T47D (cell line): ENCODE measurements around the gene AFF2.

ENCODE experiments used
- DNase-seq, 2 experiments: peaks; one replicate each; pipeline versions ENCODE4 v3.0.0 to v3.0.0-alpha.2; 2011 to 2012; ENCODE audit warnings: low read depth in 1 of 2, low spot score in 1 of 2
- JUND ChIP-seq: IDR thresholded peaks from 2 replicates; pipeline ENCODE4 v1.6.1; 2012; ENCODE audit warnings: low read depth
- in situ Hi-C: cut with HindIII; loops from 2 replicates; pipeline ENCODE4 v1.10.0; 2016; ENCODE audit warnings: low sequenced_read_pairs, low pct_unique_long_range_greater_than_20kb

AFF2 gene

DNA sequence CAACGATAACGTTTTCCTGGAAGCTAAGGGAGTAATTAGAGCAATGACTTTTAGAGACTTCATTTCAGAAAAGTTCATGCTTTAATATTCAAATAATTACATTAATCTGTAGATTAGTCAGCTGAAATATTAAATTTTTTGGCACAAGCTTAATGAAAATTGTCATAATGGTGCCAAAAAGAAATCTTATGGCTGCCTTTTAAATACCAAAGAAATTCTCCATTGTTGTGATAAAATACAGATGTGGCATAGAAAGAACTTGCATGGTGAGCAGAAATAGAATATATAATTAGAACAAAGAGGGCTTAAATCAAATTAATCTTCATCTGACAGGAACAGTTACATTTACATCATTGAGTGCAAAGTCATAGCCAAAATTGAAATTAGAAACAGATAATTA, 263.5 kb downstream of the AFF2 start:
- no peak for TF ChIP-seq JUND
- DNase-seq: no peak
- in situ Hi-C loops: no loop called here

DNA sequence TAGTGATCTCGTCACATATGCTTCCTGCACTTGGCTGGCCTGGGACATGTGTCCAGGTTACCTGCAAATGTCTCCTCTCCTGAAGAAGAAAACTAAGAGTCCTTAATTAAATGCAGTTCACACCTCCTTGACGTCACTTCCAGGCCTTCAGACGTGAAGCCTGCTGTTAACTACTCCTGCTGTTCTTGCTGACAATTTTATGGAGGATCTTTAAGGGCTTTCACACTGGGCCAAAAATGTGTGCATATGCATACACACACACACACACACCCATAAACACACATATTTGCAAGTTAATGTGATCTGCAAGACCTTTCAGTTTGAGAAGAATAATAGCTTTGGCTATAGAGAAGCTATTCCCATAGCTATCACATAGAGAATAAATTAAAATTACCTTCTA, 267.9 kb downstream of the AFF2 start:
- in situ Hi-C loops: no loop called here
- no peak for DNase-seq

DNA sequence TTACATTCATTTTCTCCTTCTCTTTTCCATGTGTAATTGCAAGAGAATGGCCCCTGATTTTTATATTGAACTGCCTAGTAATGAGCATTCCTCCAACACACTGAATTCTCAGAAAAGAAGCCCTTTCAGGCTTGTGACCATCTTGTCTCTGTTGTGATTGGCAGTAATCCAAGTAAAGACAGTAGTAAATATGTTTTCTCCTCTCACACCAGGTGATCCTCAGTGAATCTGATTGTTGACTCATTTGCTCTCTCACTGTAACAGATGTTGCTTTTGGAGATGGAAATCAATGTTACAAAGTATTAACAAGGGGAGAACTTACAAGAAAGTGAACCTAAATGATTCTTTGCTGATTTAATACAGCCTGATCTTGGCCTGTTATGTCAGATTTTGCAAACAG, 271.0 kb downstream of the AFF2 start:
- in situ Hi-C loops: no loop called here
- DNase-seq: no peak
- no peak for TF ChIP-seq JUND

More for the DNA sequence above, 267.9 kb downstream of the AFF2 start:
- TF ChIP-seq JUND: no peak

DNA sequence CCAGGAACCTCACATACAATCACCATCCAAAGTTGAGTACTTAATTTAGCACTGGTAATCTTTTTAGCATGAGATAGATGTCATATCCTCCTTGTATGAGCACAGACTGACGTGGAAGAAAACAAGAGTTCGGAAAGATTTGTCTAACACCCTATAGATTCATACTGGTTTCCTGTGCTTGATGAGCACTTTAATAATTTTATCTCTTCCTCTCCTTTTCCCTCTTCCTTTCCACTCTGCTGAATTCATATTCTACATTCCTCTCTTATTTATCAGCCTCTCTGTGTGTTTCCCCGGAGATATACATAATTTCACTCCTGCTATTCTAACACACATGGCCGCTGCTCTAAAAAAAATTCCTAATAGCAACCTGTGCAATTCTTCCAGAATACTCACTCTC, 273.9 kb downstream of the AFF2 start:
- no peak for TF ChIP-seq JUND
- in situ Hi-C loops: no loop called here
- DNase-seq: no peak

DNA sequence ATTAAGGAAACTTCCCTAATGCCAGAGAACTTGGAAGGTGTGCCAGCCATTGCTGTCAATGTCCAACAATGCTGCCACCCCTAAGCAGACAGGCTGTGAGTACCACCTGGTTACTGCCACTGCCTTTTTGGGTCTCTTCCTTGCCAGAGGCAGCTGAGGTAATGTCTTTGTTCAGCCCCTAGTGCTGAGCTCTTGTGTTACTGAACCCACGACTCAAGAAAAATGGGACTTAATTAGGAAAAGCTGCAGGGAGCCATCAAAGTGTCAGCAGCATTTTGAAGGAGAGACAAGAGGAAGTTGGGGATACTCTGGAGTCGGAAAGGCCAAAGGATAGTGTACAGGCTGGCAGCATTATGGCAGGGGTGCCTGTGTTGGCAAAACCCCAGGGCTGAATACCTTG, 283.7 kb downstream of the AFF2 start:
- DNase-seq: no peak
- in situ Hi-C loops: no loop called here
- no peak for TF ChIP-seq JUND

DNA sequence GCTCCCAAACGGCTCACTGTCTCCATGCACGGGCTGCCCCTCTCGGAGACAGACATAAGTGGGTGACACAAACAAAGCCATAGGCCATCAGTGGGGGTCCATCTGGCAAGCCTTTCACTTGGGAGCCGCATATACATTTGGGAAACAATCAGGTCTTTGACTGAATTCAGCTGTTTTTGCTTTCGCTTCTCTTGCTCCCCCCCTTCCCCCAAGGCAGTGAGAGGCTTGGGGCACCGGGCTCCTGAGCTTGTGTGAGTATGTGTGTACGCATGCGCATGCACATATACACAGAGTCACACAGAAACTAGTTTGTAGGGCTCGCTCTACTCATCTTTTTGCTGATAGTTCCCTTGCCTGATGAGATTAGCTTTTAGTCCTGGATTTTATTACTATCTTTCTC, 284.4 kb downstream of the AFF2 start:
- in situ Hi-C loops: no loop called here
- peak in 1 of 2 experiments; percentile 0 for DNase-seq
- TF ChIP-seq JUND: no peak

DNA sequence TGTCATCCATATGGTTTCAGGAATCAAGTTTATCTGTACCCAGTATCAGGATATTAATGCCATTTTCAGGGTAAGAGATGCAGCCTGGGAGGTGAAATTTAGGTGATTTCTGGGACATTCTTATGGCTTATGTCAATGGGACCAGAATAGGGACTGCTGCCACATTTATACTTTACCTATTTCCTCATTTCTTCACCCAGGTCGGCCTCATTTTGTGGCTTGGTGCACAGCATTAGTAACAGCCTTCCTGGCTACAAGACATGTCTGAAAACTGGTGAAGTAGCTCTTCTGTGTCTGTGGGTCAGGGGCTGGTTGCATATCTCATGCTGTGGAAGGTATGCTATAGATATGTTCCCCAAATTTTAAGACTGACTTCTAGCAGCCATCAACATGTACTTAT, 284.8 kb downstream of the AFF2 start:
- in situ Hi-C loops: no loop called here
- no peak for TF ChIP-seq JUND
- DNase-seq: no peak

DNA sequence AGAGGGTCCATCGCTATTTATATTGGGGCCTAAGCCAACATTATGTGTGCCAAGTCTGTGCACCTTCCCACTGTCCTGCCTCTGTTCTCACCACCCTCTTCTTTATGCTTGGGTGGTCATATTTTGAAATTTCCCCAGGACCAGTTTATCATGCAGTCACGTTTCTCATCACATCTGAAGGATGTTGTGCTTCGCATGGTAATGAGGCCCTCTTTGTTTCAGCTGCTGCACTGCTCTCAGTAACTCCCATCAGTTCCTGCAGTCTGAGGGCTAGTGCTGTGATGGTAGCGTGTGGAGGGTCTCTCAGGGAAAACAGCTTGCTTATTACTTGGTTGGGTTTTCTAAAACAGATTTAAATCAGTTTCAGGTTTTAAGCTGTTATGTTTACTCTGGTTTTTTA, 288.0 kb downstream of the AFF2 start:
- in situ Hi-C loops: no loop called here

DNA sequence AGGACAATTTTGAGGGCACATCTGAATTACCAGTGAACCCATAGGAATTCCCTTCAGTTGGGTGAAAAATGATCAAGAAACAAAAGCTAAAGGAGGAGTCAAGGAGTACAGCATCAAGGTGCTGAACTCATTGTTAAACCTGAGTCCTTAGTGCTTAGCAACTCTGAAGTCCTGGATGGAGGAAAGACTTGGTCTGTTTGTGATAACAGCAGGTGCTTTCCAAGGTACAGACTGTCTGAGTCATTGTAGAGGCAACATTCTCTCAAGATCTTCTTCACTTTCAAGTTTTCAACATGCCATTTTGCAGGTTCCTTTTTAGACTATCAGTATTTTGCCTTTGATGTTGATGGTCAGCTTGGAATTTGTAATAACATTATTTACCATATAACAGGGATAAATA, 293.9 kb downstream of the AFF2 start:
- no peak for TF ChIP-seq JUND
- in situ Hi-C loops: no loop called here
- DNase-seq: no peak

More for the DNA sequence above, 288.0 kb downstream of the AFF2 start:
- TF ChIP-seq JUND: no peak
- DNase-seq: no peak

DNA sequence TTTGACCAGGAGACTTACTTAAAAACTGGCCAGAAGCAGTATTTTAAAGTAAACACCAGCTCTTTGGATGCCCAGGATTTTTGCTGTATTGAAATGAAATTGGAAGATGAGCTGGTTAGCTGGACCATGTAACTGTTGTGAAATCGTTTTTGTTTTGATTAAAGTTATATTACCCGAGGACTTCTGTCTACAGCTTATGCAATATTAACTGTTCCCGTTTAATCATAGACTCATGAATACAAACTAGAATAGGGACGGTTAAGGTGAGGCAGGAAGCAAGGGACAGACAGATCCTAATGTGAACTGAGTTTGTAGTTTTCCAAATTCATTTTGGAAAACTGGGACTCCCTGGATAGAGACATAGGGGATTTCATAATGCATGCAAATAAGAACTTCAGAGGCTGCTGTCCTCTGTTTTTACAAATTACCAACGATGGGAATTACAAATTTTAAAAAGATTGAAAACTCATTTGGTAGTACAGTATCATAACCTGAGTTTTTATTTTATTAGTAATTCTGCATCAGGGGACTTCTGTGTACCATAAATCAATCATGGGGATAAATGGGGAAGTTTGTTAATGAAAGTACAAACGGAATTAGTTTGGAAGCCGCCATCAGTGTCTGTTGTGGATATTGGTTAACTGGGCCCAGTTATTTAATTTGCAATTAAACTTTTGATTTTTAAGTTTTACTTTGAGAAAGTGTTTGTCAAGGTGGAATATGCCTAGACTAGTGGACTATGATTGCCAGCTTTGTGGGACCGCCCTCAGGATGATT, 304.4 kb downstream of the AFF2 start:
- DNase-seq: no peak
- in situ Hi-C loops: no loop called here
- no peak for TF ChIP-seq JUND

DNA sequence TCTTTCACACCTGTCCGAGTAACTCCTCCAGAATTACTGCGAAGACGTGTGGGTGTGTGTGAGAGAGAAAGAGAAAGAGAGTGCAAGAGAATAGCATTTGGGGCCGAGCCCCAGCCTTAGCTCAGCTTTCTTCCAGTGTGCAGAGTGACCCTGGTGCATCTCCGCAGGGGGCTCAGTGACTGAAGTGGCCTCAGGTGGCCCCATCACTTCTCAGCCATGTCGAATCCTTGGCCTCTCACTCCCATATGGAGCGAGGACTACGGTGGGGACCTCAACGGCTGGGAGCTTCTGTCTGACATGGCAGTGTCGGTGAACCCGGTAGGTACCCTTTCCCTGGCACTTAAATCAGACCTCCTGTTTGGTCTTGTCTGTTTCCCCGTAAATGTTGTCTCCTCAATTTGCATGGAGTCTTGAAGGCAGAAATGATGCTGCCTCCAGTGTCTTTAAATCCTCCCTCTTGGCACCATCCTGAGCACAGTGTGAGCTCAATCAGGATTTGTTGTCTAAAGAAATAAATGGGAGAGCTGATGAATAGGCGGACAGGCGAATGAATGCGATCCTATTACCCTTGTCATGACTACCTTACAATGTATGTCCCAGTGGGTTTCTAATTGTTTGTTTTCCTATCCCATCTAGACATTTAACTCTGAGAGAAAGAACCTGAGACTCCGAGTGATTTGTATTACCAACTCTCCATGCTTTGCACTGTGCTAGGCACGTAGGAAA, 305.9 kb downstream of the AFF2 start:
- TF ChIP-seq JUND: no peak
- no peak for DNase-seq
- in situ Hi-C loops: no loop called here

DNA sequence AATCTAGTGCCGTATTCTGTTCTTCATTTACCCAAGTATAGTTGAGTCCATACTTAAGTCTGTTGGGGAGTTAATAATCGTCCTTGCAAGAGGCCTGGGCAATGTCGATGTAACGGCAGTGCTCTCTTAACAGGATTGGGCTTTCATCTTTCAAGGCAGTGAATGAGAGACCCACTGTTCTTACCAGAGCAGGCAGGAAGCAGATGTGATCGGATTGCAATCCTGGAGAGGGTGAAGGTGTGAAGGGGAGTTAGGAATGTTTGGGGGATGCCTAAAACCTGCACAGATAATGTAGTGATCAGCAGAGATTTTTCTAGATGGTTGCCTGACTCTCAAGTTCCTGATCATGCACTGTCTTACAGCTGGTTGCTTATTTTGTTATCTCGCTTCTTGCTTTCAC, 308.4 kb downstream of the AFF2 start:
- TF ChIP-seq JUND: no peak
- in situ Hi-C loops: no loop called here
- no peak for DNase-seq

DNA sequence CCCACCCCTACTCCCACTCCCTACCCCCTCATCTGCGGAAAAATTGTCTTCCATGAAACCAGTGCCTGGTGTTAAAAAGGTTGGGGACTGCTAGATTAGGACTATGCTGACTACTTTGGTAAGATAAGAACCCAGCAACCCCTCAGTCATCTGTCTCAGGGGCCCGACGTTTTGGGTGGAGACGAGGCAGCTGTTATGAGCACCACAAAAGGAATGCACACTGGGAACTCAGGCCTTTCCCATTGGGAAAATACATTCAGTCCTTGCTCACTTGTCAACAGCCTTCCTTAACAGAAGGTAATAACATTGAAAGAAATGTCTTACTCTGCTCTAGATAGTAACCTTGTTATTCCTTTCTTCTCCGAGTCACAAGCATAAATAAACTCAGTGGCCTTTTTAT, 310.8 kb downstream of the AFF2 start:
- in situ Hi-C loops: no loop called here
- no peak for DNase-seq

DNA sequence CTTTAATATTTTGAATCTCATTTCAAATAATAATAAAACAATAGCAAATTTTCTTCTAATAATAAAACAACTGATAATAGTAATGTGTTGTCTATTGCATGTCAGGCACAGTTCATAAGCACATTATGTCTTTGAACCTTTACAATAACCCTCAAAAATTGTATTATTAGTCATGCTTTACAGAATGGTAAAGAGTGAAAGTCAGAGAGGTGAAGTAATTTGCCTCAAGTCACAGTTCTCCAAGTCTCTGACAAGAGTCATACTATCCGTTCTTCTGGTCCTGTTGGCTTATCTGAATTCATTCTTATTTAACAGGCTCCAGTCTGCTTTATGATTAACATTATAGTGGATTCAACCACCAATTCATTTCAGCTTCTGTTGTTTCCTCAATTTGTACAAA, 313.0 kb downstream of the AFF2 start:
- TF ChIP-seq JUND: no peak
- no peak for DNase-seq
- in situ Hi-C loops: no loop called here

More for the DNA sequence above, 310.8 kb downstream of the AFF2 start:
- no peak for TF ChIP-seq JUND
